ENCODE measurements around the gene PDCD6IP.
"Not testable (repeated sequence)": the region's sequence is repeated elsewhere in the genome, so short reads cannot be mapped to it uniquely, and the experiment has no call there.

Gene PDCD6IP, protein sequence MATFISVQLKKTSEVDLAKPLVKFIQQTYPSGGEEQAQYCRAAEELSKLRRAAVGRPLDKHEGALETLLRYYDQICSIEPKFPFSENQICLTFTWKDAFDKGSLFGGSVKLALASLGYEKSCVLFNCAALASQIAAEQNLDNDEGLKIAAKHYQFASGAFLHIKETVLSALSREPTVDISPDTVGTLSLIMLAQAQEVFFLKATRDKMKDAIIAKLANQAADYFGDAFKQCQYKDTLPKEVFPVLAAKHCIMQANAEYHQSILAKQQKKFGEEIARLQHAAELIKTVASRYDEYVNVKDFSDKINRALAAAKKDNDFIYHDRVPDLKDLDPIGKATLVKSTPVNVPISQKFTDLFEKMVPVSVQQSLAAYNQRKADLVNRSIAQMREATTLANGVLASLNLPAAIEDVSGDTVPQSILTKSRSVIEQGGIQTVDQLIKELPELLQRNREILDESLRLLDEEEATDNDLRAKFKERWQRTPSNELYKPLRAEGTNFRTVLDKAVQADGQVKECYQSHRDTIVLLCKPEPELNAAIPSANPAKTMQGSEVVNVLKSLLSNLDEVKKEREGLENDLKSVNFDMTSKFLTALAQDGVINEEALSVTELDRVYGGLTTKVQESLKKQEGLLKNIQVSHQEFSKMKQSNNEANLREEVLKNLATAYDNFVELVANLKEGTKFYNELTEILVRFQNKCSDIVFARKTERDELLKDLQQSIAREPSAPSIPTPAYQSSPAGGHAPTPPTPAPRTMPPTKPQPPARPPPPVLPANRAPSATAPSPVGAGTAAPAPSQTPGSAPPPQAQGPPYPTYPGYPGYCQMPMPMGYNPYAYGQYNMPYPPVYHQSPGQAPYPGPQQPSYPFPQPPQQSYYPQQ

DNA sequence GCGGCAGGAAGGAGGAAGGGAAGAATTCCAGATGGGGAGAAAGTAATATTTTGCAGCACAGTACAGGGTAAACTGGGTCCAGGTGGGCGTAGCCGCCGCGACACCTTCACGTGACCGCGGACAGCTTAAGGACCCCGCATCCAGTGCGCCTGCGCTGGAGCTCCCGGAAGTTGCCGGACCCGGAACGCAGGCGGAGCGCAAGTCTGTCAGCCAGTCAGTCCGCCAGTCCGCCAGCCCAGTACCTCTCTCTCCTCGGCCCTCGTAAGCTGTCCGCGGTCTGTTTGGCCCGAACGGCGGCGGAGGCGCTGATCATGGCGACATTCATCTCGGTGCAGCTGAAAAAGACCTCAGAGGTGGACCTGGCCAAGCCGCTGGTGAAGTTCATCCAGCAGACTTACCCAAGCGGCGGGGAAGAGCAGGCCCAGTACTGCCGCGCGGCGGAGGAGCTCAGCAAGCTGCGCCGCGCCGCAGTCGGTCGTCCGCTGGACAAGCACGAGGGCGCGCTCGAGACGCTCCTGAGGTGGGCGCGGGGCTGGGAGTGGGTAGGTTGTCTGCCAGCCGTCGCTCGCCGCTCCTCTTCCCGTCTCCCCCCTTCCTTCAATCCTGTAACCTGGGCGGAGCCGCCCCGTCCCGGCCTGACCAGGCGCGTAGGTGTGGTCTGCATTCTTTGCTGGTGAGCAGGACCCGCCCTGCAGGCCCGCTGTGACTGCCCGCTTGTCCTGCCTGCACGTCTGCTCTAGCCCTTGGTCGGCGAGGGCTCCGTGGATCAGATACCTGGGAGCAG lies at the start of gene PDCD6IP:
Gene PDCD6IP, plus strand, starts transcription at position 213 of the 784 bp plus-strand sequence. Its CDS starts 99 bp downstream, at position 312.
- peak; percentile 91 for DNase-seq

GRCh38 chr3:33749546-33750210 lies 48.8 kb upstream of the PDCD6IP start:
- DNase-seq, result no peak

DNA sequence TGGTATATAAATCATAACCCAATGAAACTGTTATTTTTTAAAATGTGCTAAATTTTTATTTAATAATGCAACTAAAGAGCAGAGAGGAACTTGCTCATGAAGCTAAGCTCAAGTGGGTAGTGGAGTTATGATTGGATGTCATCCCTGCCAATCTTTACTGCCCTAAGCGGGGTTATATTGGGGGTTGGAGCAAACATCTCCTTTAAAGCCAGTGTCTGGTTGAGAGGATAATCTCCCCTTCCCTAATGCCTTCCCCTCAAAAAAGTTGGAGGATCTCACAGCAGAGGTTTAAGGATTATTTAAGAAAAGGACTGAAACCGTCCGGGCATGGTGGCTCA lies 48.2 kb upstream of the PDCD6IP start:
- DNase-seq, result no peak

- DNase-seq, result no peak
These were observed 47.1 kb upstream of the PDCD6IP start for GRCh38 chr3:33751336-33751735.

- DNase-seq, result not testable (repeated sequence)
These were observed 44.0 kb upstream of the PDCD6IP start for GRCh38 chr3:33754391-33754790.

DNA sequence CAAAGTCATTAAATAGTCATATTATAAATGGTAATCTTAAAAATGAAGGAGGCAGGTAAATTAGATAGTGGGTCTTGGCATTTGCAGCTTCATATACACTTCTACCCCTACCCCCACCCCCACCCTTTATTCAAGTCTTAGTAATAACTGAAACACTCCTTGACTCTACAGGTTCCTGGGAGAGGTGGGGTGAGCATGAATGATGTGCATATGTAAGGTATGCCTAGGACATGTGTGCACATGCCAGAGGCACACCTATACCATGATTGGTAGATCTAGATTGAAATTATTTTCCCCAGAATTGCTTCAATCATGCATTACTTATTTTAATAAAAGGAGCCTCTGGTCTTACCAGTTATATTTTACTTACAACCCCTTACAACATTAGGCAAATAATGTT lies 40.1 kb upstream of the PDCD6IP start:
- DNase-seq, result no peak

GRCh38 chr3:33758864-33759263 lies 39.6 kb upstream of the PDCD6IP start:
- no peak for DNase-seq

GRCh38 chr3:33768578-33769330 lies 29.7 kb upstream of the PDCD6IP start:
- no peak for DNase-seq

DNA sequence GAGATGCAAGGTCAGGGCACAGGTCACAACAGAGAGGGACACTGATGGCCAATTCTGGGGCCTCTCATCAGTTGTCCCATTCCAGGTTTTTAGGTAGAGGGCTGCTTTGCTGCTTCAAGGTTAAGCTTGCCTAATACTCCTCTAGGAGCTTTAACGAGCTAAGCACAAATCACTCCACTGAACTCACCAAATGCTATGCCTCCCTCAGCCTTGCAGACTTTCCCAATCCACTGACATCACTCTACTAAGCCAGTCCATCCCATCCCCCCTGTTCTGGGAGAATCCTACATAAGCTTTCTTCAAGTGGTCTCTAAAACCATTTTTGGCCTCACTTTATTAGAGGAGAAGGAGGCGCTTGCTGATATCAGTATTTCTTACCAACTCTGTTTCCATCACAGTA lies 24.8 kb upstream of the PDCD6IP start:
- no peak for DNase-seq

DNA sequence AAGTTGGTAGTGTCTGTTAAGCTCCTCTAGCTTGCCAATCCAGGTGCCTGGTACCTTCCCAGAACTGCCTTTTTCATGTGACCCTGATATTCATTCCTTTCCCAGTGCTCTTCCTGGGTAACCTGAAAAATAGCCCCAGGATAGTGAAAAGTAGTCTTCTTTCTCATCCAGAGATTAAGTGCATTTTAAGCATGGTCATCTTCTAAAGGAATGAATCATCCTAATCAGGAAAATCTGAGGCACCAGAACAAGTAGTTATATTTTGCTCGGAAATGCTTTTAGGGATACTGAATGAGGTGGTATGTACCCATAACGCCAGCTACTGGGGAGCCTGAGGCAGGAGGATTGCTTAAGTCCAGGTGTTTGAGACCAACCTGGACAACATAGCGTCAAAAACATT lies 23.1 kb upstream of the PDCD6IP start:
- no peak for DNase-seq

GRCh38 chr3:33777996-33778395 lies 20.4 kb upstream of the PDCD6IP start:
- DNase-seq, result no peak

- no peak for DNase-seq
These were observed 18.7 kb upstream of the PDCD6IP start for GRCh38 chr3:33779751-33780150.

DNA sequence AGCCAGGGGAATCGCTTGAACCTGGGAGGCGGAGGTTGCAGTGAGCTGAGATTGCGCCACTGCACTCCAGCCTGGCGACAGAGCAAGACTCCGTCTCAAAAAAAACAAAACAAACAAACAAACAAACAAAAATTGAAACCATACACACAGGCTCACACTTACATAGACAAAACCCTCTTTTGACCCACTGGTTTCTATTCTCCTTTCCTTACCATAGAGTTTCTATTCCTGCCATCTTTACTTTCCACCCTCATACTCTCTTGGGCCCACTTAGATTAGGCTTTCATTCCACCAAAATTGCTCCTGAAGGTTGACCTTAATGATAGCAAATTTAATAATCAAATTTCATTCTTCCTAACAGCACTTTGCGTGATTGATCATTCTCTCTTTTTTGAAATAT lies 17.0 kb upstream of the PDCD6IP start:
- not testable (repeated sequence) for DNase-seq

DNA sequence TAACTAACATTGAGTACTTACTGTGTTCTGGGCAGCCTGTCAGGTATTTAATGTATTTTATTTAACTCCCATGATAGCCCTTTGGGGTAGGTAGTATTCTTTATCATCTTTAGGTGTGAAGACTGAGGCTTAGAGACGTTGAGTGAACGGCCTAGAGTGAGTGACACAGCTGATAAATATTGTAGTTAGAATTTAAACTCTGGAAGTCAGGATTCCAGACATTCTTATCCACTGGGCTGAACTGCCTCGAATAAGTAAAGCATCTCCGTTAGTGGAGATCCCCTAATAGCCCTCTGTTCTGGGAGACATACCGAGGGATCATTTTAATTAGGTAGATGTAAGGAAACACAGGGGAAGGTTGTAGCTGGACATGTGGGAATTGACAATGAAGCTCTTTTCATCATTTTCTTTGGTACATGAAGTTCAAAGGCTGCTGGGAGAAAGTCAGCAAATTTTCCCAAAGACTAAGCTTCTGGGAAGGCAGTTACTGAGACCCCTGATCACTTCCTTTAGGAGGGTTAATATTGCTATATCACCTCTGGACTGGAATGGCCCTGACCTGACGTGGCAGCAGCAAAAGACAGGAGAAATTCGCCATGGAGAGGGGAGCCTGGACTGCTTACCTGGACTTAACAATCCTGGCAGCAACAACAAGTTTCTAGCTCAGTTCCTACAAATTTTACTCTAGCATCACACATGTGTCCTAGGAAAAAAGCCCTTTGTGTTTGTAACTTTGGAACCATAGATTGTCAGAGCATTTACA lies 11.7 kb upstream of the PDCD6IP start:
- DNase-seq, result no peak

GRCh38 chr3:33787328-33788009 lies 11.0 kb upstream of the PDCD6IP start:
- DNase-seq, result peak; percentile 74

DNA sequence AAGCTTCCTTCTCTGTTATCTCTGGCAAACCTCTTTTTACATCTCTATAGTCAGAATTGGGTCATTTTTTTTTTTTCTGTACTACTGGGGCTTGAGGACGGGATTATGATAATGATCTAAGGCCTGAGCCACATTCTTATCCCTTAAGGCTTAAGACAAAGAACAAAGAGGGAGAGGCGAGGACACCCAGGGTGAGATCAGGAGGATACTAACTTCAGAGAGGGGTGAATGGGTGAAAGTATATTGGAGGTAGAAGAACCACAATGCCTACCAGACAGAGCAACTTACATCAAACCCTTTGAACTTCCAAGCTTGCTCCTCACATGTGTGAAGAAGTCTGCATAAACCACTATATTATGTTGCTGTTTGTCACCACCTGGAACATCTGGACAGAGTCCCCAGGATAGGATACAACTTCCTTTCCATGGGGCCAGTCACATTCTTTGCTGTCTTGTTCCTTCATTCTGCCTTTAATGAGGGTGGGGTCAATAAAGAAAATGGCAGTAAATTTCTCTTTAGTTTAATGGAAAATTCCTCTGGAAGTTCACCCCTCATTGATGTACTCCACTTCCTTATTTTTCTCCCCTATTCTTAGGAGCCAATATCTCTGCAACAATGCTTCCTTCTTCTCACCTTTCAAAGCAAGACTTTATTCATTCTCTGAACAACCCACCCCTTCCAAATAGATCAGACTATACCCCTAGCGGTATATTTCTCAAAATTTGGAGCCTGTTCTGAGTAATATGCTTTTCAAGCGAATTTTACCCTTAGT lies 9.1 kb upstream of the PDCD6IP start:
- no peak for DNase-seq

DNA sequence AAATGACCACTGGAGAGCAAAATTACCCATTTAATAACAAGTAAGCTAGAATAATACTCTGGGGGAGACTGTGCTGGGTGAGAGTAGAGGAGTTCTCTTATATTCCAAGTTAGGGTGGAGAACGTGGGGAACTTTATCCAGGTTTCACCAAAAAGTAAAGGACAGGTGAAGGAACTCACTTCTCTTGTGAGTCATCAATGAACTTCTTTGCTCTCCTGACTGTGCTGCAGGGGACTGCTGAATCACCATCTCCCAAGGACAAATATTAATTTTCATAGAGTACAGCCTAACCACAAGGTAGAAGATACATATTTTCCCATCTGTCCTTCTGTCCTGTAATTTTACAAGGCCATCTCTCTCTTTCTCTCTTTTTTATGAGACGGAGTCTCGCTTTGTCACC lies 8.3 kb upstream of the PDCD6IP start:
- no peak for DNase-seq

- DNase-seq, result no peak
These were observed 6.8 kb upstream of the PDCD6IP start for GRCh38 chr3:33791477-33792166.
